ENCODE measurements around the gene SLC22A23. TPM values are rescaled to one million over a fixed set of nuclear protein-coding genes. Genes with fewer than 3 reads are reported as not detected.
A peak's percentile ranks its signal among the peaks of the same experiment; 100 is the strongest.

SLC22A23 gene
- total RNA-seq, 1 donor: 9.0 TPM

- DNase-seq (ENCODE audit: low read depth): peak; percentile 30
- TF ChIP-seq CTCF (IDR thresholded peaks at IDR 0.05; ENCODE audit: insufficient read depth, low read length): no peak
- H3K4me3 ChIP-seq (ENCODE audit: low read depth, low read length): no peak overlapping the region
Observed at GRCh38 chr6:3280866-3281465, 175.9 kb downstream of the SLC22A23 start.

DNA sequence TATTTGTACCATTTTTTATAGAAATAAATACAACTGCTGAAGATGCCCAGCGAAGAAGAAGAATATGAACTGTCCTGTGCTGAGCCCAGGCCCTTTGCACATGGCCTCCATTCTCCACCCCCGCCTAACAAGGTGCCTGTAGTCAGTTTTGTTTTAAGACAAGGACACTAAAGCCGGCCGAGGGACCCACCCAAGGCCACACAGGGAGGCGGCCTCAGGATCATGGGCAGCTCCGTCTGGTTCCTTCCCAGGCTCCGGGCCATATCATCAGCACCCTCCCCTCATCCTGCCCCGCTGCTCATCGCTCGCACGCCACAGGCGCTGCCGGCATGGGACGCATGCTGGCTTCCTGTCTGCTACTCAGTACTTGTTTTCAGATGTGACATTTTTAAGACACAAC lies 176.8 kb downstream of the SLC22A23 start:
- no peak overlapping the region for H3K4me3 ChIP-seq (ENCODE audit: low read depth, low read length)
- no peak for DNase-seq (ENCODE audit: low read depth)
- TF ChIP-seq CTCF (IDR thresholded peaks at IDR 0.05; ENCODE audit: insufficient read depth, low read length): no peak

DNA sequence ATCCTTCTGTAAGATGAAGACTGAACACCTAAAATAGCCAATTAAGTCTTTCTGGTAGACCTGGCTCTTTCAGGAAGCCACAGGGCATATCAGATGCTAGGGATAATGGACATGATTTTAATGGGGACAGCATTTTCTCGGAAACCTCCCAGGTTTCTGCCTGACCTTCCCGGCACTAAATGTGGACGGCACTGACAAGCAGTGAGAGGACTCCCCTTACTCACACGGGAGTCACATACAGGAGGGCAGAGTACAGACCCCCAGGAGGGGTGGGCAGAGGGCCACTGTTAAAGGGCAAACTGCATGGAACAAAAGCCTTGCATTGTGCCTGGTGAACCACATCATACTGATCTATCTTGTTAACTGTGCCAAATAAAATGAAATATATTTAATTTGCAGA lies 178.2 kb downstream of the SLC22A23 start:
- no peak for TF ChIP-seq CTCF (IDR thresholded peaks at IDR 0.05; ENCODE audit: insufficient read depth, low read length)
- no peak for DNase-seq (ENCODE audit: low read depth)
- H3K4me3 ChIP-seq (ENCODE audit: low read depth, low read length): no peak overlapping the region

DNA sequence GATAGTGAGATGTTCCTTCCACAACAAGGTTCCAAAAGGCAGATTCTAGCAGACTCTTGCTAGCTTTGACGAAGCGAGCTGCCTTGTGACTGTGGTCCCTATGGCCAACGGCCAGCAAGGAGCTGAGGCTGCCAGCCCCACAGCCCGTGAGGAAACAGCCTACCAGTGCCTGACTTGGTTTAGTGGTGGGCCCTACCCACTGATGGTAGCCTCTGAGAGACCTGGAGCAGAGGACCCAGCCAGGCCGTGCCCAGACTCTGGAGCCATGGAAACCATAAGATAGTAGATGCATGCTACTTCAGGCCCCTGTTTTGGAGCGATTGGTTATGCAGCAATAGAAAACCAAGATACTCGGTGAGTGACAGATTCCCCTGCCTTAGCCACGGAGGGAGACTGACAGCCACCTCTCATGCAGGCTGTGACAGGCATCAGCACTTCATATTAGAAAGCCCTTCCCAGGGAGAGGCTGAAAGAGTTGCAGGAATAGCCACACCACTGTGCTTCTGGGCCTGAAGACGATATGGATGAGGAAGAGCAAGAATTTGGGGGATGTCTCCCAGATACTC lies 178.9 kb downstream of the SLC22A23 start:
- H3K4me3 ChIP-seq (ENCODE audit: low read depth, low read length): no peak overlapping the region
- DNase-seq (ENCODE audit: low read depth): no peak
- TF ChIP-seq CTCF (IDR thresholded peaks at IDR 0.05; ENCODE audit: insufficient read depth, low read length): no peak

GRCh38 chr6:3277251-3277650 lies 179.6 kb downstream of the SLC22A23 start:
- no peak for DNase-seq (ENCODE audit: low read depth)
- no peak for TF ChIP-seq CTCF (IDR thresholded peaks at IDR 0.05; ENCODE audit: insufficient read depth, low read length)
- H3K4me3 ChIP-seq (ENCODE audit: low read depth, low read length): no peak overlapping the region

DNA sequence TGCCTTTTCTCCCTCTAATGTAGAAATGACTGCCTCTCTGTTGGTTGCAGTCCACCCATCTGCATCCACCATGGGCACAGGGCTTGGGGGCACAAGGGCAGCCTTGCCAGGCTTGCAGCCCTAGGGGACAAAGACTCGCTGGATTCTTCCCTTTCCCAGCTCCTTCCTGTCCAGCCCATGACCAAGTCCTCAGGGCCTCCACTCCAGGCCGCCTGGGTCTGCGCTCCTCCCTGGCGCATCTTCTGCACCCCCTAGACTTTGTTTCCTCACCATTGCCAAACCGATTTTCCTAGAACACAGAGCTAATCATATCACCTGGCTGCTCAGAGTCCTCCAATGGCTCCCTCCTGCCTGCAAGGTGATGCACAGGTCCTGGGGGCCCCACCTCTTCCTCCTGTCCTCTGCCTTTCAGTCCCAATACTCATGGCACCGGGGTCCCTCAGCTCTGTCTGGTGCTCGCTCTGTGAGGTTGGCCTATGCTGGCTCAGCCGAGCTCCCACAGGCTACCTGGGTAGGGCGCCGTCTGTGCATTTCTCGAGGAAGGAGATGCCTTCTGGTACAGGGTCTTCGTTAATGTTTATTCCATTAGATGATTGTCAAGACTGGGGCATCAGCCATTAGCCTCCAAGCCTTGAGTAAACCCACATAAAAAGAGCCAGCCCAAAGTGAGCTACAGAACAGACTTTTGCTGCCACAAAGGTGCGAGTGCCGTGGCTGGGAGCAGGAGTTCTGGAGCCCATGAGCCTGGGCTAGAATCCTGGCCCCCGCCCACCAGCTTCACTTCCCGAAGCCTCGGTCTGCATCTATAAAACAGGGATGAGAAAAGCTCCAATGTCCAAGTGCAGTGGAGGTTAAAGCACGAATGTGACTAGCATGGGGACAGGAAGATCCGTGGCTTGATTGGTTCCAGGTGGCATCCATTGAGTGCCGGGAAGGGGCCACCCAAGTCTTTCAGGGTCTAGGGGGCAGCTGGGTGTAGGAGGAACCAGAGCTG lies 180.4 kb downstream of the SLC22A23 start:
- H3K4me3 ChIP-seq (ENCODE audit: low read depth, low read length): no peak overlapping the region
- no peak for DNase-seq (ENCODE audit: low read depth)
- TF ChIP-seq CTCF (IDR thresholded peaks at IDR 0.05; ENCODE audit: insufficient read depth, low read length): no peak

All from fibroblast of the aortic adventitia (primary cell).